Endothelial cell (in vitro differentiated cells): ENCODE results near the gene F8A1. TPM values are rescaled to one million over a fixed set of nuclear protein-coding genes. Genes with fewer than 3 reads are reported as not detected.
"Not testable (repeated sequence)": the region's sequence is repeated elsewhere in the genome, so short reads cannot be mapped to it uniquely, and the experiment has no call there.

ENCODE experiments used
- DNase-seq: peaks from one replicate; pipeline ENCODE4 v3.0.0; 2021; ENCODE audit warnings: low spot score
- H3K27ac Mint-ChIP-seq: one replicate; pipeline ENCODE4 v1.8.0; 2021; ENCODE audit warnings: mixed read lengths, inconsistent platforms; ENCODE audit not compliant: unreplicated experiment
- H3K27me3 Mint-ChIP-seq: one replicate; pipeline ENCODE4 v1.8.0; 2021; ENCODE audit warnings: mild to moderate bottlenecking, moderate library complexity, mixed read lengths, inconsistent platforms; ENCODE audit not compliant: unreplicated experiment
- H3K36me3 Mint-ChIP-seq: one replicate; pipeline ENCODE4 v1.8.0; 2021; ENCODE audit warnings: mild to moderate bottlenecking, low read depth, mixed read lengths, inconsistent platforms; ENCODE audit not compliant: unreplicated experiment
- H3K4me1 Mint-ChIP-seq: one replicate; pipeline ENCODE4 v1.8.0; 2021; ENCODE audit warnings: mild to moderate bottlenecking, mixed read lengths, inconsistent platforms; ENCODE audit not compliant: unreplicated experiment
- H3K4me3 Mint-ChIP-seq: one replicate; pipeline ENCODE4 v1.8.0; 2021; ENCODE audit warnings: mild to moderate bottlenecking, mixed read lengths, inconsistent platforms; ENCODE audit not compliant: unreplicated experiment
- H3K9me3 Mint-ChIP-seq: one replicate; pipeline ENCODE4 v1.8.0; 2021; ENCODE audit warnings: mixed read lengths, inconsistent platforms; ENCODE audit not compliant: unreplicated experiment
- CTCF ChIP-seq: fragments of 200-600 bp; sonication (generic); IDR thresholded peaks from one replicate; pipeline ENCODE4 v1.5.0; 2021; ENCODE audit warnings: antibody characterized with exemption; ENCODE audit not compliant: unreplicated experiment
- long read RNA-seq: library from polyadenylated mRNA; unstranded; transcript quantifications from one replicate; pipeline ENCODE4 v2.0.0, GENCODE V29; 2020; ENCODE audit not compliant: unreplicated experiment
- total RNA-seq: library from RNA; stranded (reverse); fragmentation: NEBNext Ultra II Directional; extraction: Animal tissue kit (Norgen Biotek cat#: 25700); gene quantifications from one replicate; pipeline ENCODE4 v1.2.1, GENCODE V29; 2021; ENCODE audit not compliant: unreplicated experiment

Gene F8A1
- 24.4 TPM for total RNA-seq
- long read RNA-seq, transcript F8A1-201 (1 exons, 1,713 nt) = major isoform, 36 of 36 reads
- long read RNA-seq, partial matches to known transcripts = 0 of 36 reads
- long read RNA-seq, other reads (novel, unspliced or antisense) = 0 of 36 reads

GRCh38 chrX:154886069-154886788, at the start of gene F8A1:
Gene F8A1 (plus strand): TSS chrX:154886355. CDS start chrX:154886375, 20 bp downstream.
- H3K4me1 Mint-ChIP-seq, H3K4me3 Mint-ChIP-seq, H3K9me3 Mint-ChIP-seq, H3K27me3 Mint-ChIP-seq, H3K27ac Mint-ChIP-seq, H3K36me3 Mint-ChIP-seq: not testable (repeated sequence)
- peak; percentile 5 for DNase-seq

GRCh38 chrX:154840856-154841255, 45.3 kb upstream of the F8A1 start:
- Mint-ChIP-seq H3K9me3 (no peaks in the 10 kb centered on the region), H3K4me1 (no peaks in the 10 kb centered on the region), H3K27ac (no peak overlapping the region), H3K4me3 (no peak overlapping the region), H3K27me3 (peaks cover 2% of the 10 kb centered on the region), H3K36me3 (no peaks in the 10 kb centered on the region)
- TF ChIP-seq CTCF = peak; percentile 30
- no peak for DNase-seq

GRCh38 chrX:154850957-154851611, 35.1 kb upstream of the F8A1 start:
- no peak overlapping the region for H3K4me3 Mint-ChIP-seq
- H3K27ac Mint-ChIP-seq = no peak overlapping the region
- no peaks in the 10 kb centered on the region for H3K4me1 Mint-ChIP-seq
- DNase-seq = no peak
- no peak for TF ChIP-seq CTCF
- H3K9me3 Mint-ChIP-seq = peaks cover 4% of the 10 kb centered on the region
- H3K27me3 Mint-ChIP-seq = no peaks in the 10 kb centered on the region
- peaks cover 5% of the 10 kb centered on the region for H3K36me3 Mint-ChIP-seq

GRCh38 chrX:154855256-154855655, 30.9 kb upstream of the F8A1 start:
- H3K4me1 Mint-ChIP-seq = no peaks in the 10 kb centered on the region
- no peaks in the 10 kb centered on the region for H3K9me3 Mint-ChIP-seq
- H3K27ac Mint-ChIP-seq = no peak overlapping the region
- no peak for TF ChIP-seq CTCF
- DNase-seq = no peak
- no peaks in the 10 kb centered on the region for H3K27me3 Mint-ChIP-seq
- H3K4me3 Mint-ChIP-seq = no peak overlapping the region
- H3K36me3 Mint-ChIP-seq = peaks cover 3% of the 10 kb centered on the region

GRCh38 chrX:154868522-154868921, 17.6 kb upstream of the F8A1 start:
- not testable (repeated sequence) for H3K36me3 Mint-ChIP-seq, H3K4me1 Mint-ChIP-seq, DNase-seq, H3K4me3 Mint-ChIP-seq, H3K27ac Mint-ChIP-seq, H3K27me3 Mint-ChIP-seq, H3K9me3 Mint-ChIP-seq

- H3K4me3 Mint-ChIP-seq = no peak overlapping the region
- H3K27ac Mint-ChIP-seq = no peak overlapping the region
- DNase-seq = no peak
- no peak for TF ChIP-seq CTCF
- no peaks in the 10 kb centered on the region for H3K9me3 Mint-ChIP-seq
- H3K36me3 Mint-ChIP-seq = no peaks in the 10 kb centered on the region
- H3K27me3 Mint-ChIP-seq = peaks cover 3% of the 10 kb centered on the region
- H3K4me1 Mint-ChIP-seq = no peaks in the 10 kb centered on the region
Measured at GRCh38 chrX:154873329-154873728, 12.8 kb upstream of the F8A1 start.

GRCh38 chrX:154884069-154884468, 2.1 kb upstream of the F8A1 start:
- H3K27ac Mint-ChIP-seq, DNase-seq, H3K36me3 Mint-ChIP-seq, H3K9me3 Mint-ChIP-seq, H3K4me3 Mint-ChIP-seq, H3K4me1 Mint-ChIP-seq, H3K27me3 Mint-ChIP-seq: not testable (repeated sequence)

- DNase-seq, H3K9me3 Mint-ChIP-seq, H3K4me1 Mint-ChIP-seq, H3K27me3 Mint-ChIP-seq, H3K4me3 Mint-ChIP-seq, H3K36me3 Mint-ChIP-seq, H3K27ac Mint-ChIP-seq: not testable (repeated sequence)
Measured at GRCh38 chrX:154885057-154885456, 1.1 kb upstream of the F8A1 start.
